GDM1 (cell line): ENCODE data around the gene LLGL2.
"Not testable (repeated sequence)": the region's sequence is repeated elsewhere in the genome, so short reads cannot be mapped to it uniquely, and the experiment has no call there.

ENCODE experiments used
- DNase-seq: peaks from one replicate; lab custom pipeline; 2025; lab: John Stamatoyannopoulos, UW

Gene LLGL2

GRCh38 chr17:75524970-75525805 is at the start of gene LLGL2:
Gene LLGL2 (plus strand): TSS chr17:75525697. CDS start chr17:75543427, 17,730 bp downstream.
- DNase-seq, result no peak

- no peak for DNase-seq
Observed at GRCh38 chr17:75475851-75476250, 49.6 kb upstream of the LLGL2 start.

- no peak for DNase-seq
Observed at GRCh38 chr17:75476271-75476671, 49.2 kb upstream of the LLGL2 start.

GRCh38 chr17:75476752-75477489 is 48.6 kb upstream of the LLGL2 start:
- DNase-seq, result no peak

GRCh38 chr17:75477490-75477862 is 48.0 kb upstream of the LLGL2 start:
- DNase-seq, result not testable (repeated sequence)

GRCh38 chr17:75478508-75478907 is 47.0 kb upstream of the LLGL2 start:
- no peak for DNase-seq

- DNase-seq, result no peak
Observed at GRCh38 chr17:75480281-75480680, 45.2 kb upstream of the LLGL2 start.

GRCh38 chr17:75481194-75482068 is 44.1 kb upstream of the LLGL2 start:
- DNase-seq, result no peak

GRCh38 chr17:75482098-75482942 is 43.2 kb upstream of the LLGL2 start:
- no peak for DNase-seq

- no peak for DNase-seq
Observed at GRCh38 chr17:75485688-75486087, 39.8 kb upstream of the LLGL2 start.

GRCh38 chr17:75486151-75486550 is 39.3 kb upstream of the LLGL2 start:
- no peak for DNase-seq

- DNase-seq, result no peak
Observed at GRCh38 chr17:75486951-75487350, 38.5 kb upstream of the LLGL2 start.

GRCh38 chr17:75487351-75488070 is 38.0 kb upstream of the LLGL2 start:
- peak; percentile 81 for DNase-seq

GRCh38 chr17:75488693-75489510 is 36.6 kb upstream of the LLGL2 start:
- DNase-seq, result no peak

- no peak for DNase-seq
Observed at GRCh38 chr17:75489511-75489955, 36.0 kb upstream of the LLGL2 start.

GRCh38 chr17:75490173-75490743 is 35.2 kb upstream of the LLGL2 start:
- no peak for DNase-seq

- no peak for DNase-seq
Observed at GRCh38 chr17:75490953-75491649, 34.4 kb upstream of the LLGL2 start.

GRCh38 chr17:75491680-75492079 is 33.8 kb upstream of the LLGL2 start:
- DNase-seq, result no peak
